T follicular helper cell (primary cell): Measurements from ENCODE around the gene UST.

Source experiments
- DNase-seq: peaks from one replicate; pipeline ENCODE4 v3.0.0-alpha.2; 2020; ENCODE audit warnings: low read depth

Gene UST

GRCh38 chr6:148803979-148804378 lies 57.1 kb downstream of the UST start:
- no peak for DNase-seq

DNA sequence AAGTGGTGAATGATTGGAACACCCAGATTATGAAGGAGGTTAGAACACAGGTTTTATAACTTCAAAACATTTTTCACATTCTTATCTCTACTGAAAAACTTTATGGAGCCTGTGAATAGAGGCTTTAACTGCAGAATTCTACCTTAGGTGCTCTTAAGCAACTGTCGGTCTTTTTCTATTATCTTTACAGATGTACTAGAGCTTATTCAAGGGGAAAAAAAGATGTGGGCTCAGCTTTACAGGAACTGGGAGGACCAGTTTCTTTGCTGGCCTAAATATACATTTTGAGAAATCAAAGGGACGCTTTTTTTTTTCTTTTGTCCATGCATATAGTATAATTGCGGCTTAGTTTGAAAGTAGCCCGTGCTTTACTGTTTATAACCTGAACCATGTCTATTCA lies 58.9 kb downstream of the UST start:
- no peak for DNase-seq

GRCh38 chr6:148807784-148808183 lies 61.0 kb downstream of the UST start:
- DNase-seq, result no peak

DNA sequence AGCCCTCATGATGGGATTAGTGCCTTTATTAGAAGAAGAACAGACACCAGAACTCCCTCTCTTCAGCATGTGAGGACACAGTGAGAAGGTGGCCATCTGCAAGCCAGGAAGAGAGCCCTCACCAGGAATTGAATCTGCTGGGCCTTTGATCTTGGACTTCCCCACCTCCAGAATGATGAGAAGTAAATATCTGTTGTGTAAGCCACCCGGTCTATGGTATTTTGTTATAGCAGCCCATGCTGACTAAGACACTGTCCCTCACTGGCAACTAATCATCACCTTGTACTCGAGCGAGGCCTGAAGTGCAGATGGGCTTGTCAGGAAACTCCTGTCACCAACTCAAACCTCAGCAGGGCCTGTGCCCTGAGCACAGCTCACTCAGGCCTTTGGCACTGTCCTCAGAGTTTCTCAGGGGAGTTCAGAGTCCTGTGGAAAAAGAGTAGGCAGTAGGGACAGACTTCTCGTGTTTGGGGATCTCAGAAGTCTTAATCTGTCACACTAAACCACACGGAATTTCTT lies 62.0 kb downstream of the UST start:
- no peak for DNase-seq

- no peak for DNase-seq
Observed at GRCh38 chr6:148811459-148811858, 64.6 kb downstream of the UST start.

- no peak for DNase-seq
Observed at GRCh38 chr6:148814082-148814790, 67.4 kb downstream of the UST start.

DNA sequence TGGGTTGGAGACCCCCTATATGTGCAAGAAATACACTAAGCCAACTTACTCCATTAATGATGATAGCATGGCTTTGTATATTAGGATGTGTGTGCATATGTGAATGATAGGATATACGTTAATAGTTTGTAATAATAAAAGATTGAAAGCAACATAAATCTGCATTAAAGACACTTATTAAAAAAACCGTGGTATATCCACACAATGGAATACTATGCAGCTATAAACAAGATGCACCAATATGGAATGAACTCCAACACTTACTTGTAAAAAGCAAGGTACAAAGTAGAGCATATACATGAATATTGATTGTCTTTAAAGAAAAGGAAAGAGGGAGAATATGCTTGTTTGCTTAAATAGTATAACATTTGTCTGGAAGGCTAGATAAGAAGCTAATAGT lies 68.0 kb downstream of the UST start:
- DNase-seq, result no peak

- DNase-seq, result no peak
Observed at GRCh38 chr6:148816117-148816516, 69.3 kb downstream of the UST start.

GRCh38 chr6:148817689-148818088 lies 70.9 kb downstream of the UST start:
- no peak for DNase-seq

DNA sequence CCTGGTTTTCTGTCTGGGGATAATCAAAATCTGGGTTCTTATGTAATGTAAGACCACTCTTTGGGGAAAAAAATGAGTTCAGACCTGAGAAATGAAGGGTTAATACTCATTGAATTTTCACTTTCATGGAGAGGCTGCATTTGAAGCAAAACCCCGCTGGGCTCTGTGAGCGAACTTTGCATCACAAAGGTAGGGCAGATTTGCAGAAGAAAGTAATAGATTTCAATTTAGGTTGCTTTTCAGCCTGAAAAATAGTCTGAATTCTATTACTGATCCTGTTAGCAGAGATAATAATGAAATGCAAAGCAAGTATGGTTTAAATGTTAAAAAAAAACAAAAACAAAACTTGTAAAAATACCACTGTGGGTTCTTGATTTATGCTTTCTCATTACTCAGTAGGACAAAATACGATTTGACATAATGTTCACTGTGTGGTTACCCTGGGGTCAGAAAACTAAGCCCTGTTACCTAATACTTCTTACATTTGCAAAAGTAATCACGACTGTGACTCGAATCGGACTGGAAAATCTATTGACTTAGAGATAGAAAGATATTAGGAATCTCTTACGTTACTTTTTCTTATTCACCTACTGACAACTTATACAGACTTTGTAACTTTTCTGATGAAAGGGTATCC lies 72.2 kb downstream of the UST start:
- no peak for DNase-seq

GRCh38 chr6:148819852-148820251 lies 73.0 kb downstream of the UST start:
- no peak for DNase-seq

GRCh38 chr6:148822819-148823218 lies 76.0 kb downstream of the UST start:
- DNase-seq, result no peak

GRCh38 chr6:148824291-148824690 lies 77.5 kb downstream of the UST start:
- DNase-seq, result no peak

DNA sequence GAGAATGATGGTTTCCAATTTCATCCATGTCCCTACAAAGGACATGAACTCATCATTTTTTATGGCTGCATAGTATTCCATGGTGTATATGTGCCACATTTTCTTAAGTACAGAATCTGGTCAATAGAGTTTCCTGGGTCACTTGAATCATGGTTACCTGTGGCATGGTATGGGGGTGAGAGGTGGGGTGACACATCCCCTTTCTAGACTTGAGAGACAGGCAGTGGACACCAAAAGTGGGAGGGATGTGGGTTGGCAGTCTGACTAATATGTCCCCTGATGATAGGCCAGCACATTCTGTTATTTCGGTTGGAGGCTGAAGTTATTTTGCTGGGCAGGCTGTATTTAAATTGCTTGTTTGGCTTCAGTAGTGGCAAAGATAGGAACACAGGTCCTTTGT lies 78.1 kb downstream of the UST start:
- DNase-seq, result no peak

- DNase-seq, result no peak
Observed at GRCh38 chr6:148825492-148825891, 78.7 kb downstream of the UST start.

- no peak for DNase-seq
Observed at GRCh38 chr6:148827416-148828045, 80.7 kb downstream of the UST start.

GRCh38 chr6:148828047-148828446 lies 81.2 kb downstream of the UST start:
- no peak for DNase-seq

DNA sequence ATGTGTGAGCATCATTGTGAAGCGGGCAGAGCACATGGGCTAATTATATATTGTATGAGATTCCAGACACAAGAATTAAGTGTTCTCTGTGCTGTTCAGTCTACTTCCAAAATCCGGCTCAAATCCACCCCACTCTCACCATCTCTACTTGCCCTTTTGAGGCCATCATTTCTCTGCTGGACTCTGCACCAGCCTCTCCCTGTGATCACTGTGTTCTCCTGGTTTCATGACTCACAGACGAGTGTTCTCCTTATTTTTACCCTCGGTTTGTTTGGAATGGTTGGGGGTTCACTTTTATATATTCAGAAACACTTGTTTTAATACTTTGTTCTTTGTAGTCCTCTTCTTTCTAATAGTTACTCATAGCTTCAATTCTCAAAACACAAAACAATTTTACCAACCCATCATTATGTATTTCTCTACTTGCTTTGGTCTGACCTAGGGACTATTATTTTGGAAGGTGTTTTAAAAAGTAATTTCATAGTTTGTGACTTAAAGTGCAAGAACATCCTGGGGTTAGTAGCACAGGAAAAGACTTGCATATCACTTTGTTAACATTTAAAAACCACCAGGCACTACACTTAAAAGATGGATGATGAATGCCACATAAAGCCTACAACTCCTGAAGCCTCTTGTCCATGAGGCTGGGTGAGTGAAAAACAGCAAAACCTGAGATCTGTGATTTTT lies 82.7 kb downstream of the UST start:
- no peak for DNase-seq

DNA sequence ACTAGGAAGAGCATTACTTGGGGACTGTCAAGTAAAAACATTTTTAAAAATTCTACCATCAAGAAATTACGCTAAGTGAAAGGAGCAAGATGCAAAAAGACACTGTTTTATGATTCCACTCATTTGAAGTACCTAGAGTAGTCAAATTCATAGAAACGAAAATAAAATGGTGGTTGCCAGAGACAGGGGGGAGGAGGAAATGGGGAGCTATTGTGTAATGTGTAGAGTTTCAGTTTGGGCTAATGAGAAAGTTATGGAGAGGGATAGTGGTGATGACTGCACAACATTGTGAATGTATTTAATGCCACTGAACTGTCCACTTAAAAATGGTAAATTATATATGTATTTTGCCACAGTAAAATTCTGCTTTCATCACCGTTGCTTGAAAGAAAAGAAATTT lies 83.8 kb downstream of the UST start:
- no peak for DNase-seq

- peak; percentile 30 for DNase-seq
Observed at GRCh38 chr6:148831064-148831463, 84.2 kb downstream of the UST start.

DNA sequence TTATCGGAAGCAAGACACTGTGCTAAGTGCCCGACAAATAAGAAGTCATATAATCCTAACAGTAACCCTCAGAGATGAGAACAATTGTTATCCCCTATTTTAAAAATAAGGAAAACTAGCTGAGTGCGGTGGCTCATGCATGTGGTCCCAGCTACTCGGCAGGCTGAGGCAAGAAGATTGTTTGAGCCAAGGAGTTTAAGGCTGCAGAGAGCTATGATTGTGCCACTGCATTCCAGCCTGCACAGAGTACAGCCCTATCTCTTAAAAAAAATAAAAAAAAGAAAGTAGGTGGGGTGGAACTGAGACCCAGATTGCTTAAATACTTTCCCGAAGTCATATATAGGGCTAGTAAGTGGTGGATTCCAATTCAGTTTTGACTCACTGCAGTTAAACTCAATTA lies 84.7 kb downstream of the UST start:
- no peak for DNase-seq

GRCh38 chr6:148835920-148836441 lies 89.2 kb downstream of the UST start:
- DNase-seq, result no peak
